Right atrium auricular region (tissue), 2 donors: Measurements from ENCODE around the gene PCDHB13. TPM values are rescaled to one million over a fixed set of nuclear protein-coding genes. Genes with fewer than 3 reads are reported as not detected.

ENCODE experiments used
- DNase-seq: peaks from one replicate; pipeline ENCODE4 v3.0.0-alpha.2; 2019; ENCODE audit warnings: low spot score
- H3K27ac ChIP-seq, 2 donors: fragments of 200-600 bp; sonication (generic); 1 replicate in 1 of 2; 2 replicates in 1 of 2; pipeline ENCODE4 v1.5.1; 2016 to 2019
- H3K27me3 ChIP-seq, 2 donors: fragments of 200-600 bp; sonication (generic); one replicate each; pipeline versions ENCODE4 v1.5.1 to v1.6.0; 2017 to 2019
- H3K36me3 ChIP-seq: fragments of 200-600 bp; sonication (generic); one replicate; pipeline ENCODE4 v1.5.1; 2016
- H3K4me1 ChIP-seq, 2 donors: fragments of 200-600 bp; sonication (generic); one replicate each; pipeline versions ENCODE4 v1.5.1 to v1.6.0; 2017 to 2019
- H3K4me3 ChIP-seq, 2 donors: fragments of 200-600 bp; sonication (generic); 1 replicate in 1 of 2; 2 replicates in 1 of 2; pipeline ENCODE4 v1.5.1; 2017 to 2019; ENCODE audit warnings: mild to moderate bottlenecking in 1 of 2, moderate library complexity in 1 of 2
- H3K9me3 ChIP-seq, 2 donors: fragments of 200-600 bp; sonication (generic); one replicate each; pipeline ENCODE4 v1.5.1; 2019
- CTCF ChIP-seq, 2 donors: fragments of 200-600 bp; sonication (generic); IDR thresholded peaks; one replicate each; pipeline ENCODE4 v1.5.1; 2019; ENCODE audit warnings: antibody characterized with exemption in 2 of 2
- total RNA-seq, 2 donors: library from RNA; depleted of rRNA; stranded (reverse); fragments of >200 nt; gene quantifications; one replicate each; pipeline ENCODE4 v1.1.0, GENCODE V29; 2016

Gene PCDHB13
- total RNA-seq, 2 donors from 2014 or later = 4.2 to 5.0 TPM

- H3K27me3 ChIP-seq = no peaks in the 10 kb centered on the region
- H3K4me3 ChIP-seq = no peak overlapping the region
- DNase-seq = no peak
- no peak overlapping the region for H3K27ac ChIP-seq
- H3K36me3 ChIP-seq = no peaks in the 10 kb centered on the region
- H3K9me3 ChIP-seq = peaks cover 60 to 100% of the 10 kb centered on the region in 2 donors
- no peak for TF ChIP-seq CTCF (IDR thresholded peaks at IDR 0.05)
- H3K4me1 ChIP-seq = no peaks in the 10 kb centered on the region
These were observed 46.9 kb downstream of the PCDHB13 start for GRCh38 chr5:141260458-141261237.

- Histone ChIP-seq H3K27ac (no peak overlapping the region), H3K36me3 (no peaks in the 10 kb centered on the region), H3K4me1 (no peaks in the 10 kb centered on the region), H3K4me3 (no peak overlapping the region), H3K27me3 (no peaks in the 10 kb centered on the region), H3K9me3 (peaks cover 57 to 100% of the 10 kb centered on the region in 2 donors)
- TF ChIP-seq CTCF (IDR thresholded peaks at IDR 0.05) = no peak
- no peak for DNase-seq
These were observed 47.5 kb downstream of the PCDHB13 start for GRCh38 chr5:141261238-141261546.

Other genes starting within 250 kb of the PCDHB13 start
- gene PCDHAC2, start 247.4 kb upstream of the PCDHB13 start, total RNA-seq = 1 to 10 TPM; 3.7 to 4.1 TPM
- not detected for gene PCDHB1, start 162.5 kb upstream of the PCDHB13 start, total RNA-seq
- 1 to 10 TPM; 1.8 to 2.2 TPM for gene PCDHB2, start 119.3 kb upstream of the PCDHB13 start, total RNA-seq
- under 1 TPM; 0.63 to 0.83 TPM for gene PCDHB3, start 113.4 kb upstream of the PCDHB13 start, total RNA-seq
- gene PCDHB4, start 92.1 kb upstream of the PCDHB13 start, total RNA-seq = 1 to 10 TPM; 1.6 to 2.6 TPM
- gene PCDHB5, start 78.7 kb upstream of the PCDHB13 start, total RNA-seq = 1 to 10 TPM; 3.8 to 4.3 TPM
- gene PCDHB6, start 63.9 kb upstream of the PCDHB13 start, total RNA-seq = under 1 TPM; 0.12 to 0.33 TPM
- 1 to 10 TPM; 1.0 to 1.4 TPM for gene PCDHB7, start 41.3 kb upstream of the PCDHB13 start, total RNA-seq
- gene PCDHB8, start 36.1 kb upstream of the PCDHB13 start, total RNA-seq = 1 to 10 TPM in 1 of 2 donors, under 1 TPM in 1; 0.90 to 1.7 TPM
- 1 to 10 TPM; 5.3 TPM for gene PCDHB16, start 31.5 kb upstream of the PCDHB13 start, total RNA-seq
- gene PCDHB9, start 26.8 kb upstream of the PCDHB13 start, total RNA-seq = 1 to 10 TPM; 1.7 to 2.5 TPM
- 1 to 10 TPM; 2.0 to 2.5 TPM for gene PCDHB10, start 21.6 kb upstream of the PCDHB13 start, total RNA-seq
- gene PCDHB11, start 14.3 kb upstream of the PCDHB13 start, total RNA-seq = 1 to 10 TPM; 1.8 to 2.4 TPM
- gene PCDHB12, start 5.2 kb upstream of the PCDHB13 start, total RNA-seq = 1 to 10 TPM; 1.8 to 2.3 TPM
- gene PCDHB14, start 9.4 kb downstream of the PCDHB13 start, total RNA-seq = 1 to 10 TPM; 4.3 to 5.1 TPM
- gene PCDHB15, start 31.5 kb downstream of the PCDHB13 start, total RNA-seq = 1 to 10 TPM; 3.2 to 5.3 TPM
- gene SLC25A2, start 90.1 kb downstream of the PCDHB13 start, total RNA-seq = not detected
- gene TAF7, start 106.9 kb downstream of the PCDHB13 start, total RNA-seq = 10 to 100 TPM; 73.9 to 82.6 TPM
- 1 to 10 TPM; 1.4 to 2.0 TPM for gene PCDHGA1, start 116.6 kb downstream of the PCDHB13 start, total RNA-seq
- 1 to 10 TPM; 7.5 to 7.7 TPM for gene PCDHGA2, start 124.8 kb downstream of the PCDHB13 start, total RNA-seq
- 1 to 10 TPM; 7.0 to 8.9 TPM for gene PCDHGA3, start 129.9 kb downstream of the PCDHB13 start, total RNA-seq
- gene PCDHGB1, start 136.2 kb downstream of the PCDHB13 start, total RNA-seq = 1 to 10 TPM; 2.4 to 3.3 TPM
- gene PCDHGA4, start 141.1 kb downstream of the PCDHB13 start, total RNA-seq = 1 to 10 TPM; 4.4 to 5.7 TPM
- 1 to 10 TPM; 5.2 to 6.7 TPM for gene PCDHGB2, start 146.1 kb downstream of the PCDHB13 start, total RNA-seq
- 1 to 10 TPM; 4.0 to 5.0 TPM for gene PCDHGA5, start 150.2 kb downstream of the PCDHB13 start, total RNA-seq
- gene PCDHGB3, start 156.3 kb downstream of the PCDHB13 start, total RNA-seq = 1 to 10 TPM; 5.4 to 7.2 TPM
- gene PCDHGA6, start 160.0 kb downstream of the PCDHB13 start, total RNA-seq = 1 to 10 TPM; 4.7 to 5.3 TPM
- gene PCDHGA7, start 168.8 kb downstream of the PCDHB13 start, total RNA-seq = 1 to 10 TPM; 4.9 to 6.1 TPM
- gene PCDHGB4, start 173.8 kb downstream of the PCDHB13 start, total RNA-seq = 1 to 10 TPM; 6.3 to 6.4 TPM
- gene PCDHGA8, start 178.7 kb downstream of the PCDHB13 start, total RNA-seq = 1 to 10 TPM; 5.0 to 5.7 TPM
- 1 to 10 TPM; 9.7 TPM for gene PCDHGB5, start 184.0 kb downstream of the PCDHB13 start, total RNA-seq
- 1 to 10 TPM; 3.7 to 5.2 TPM for gene PCDHGA9, start 188.9 kb downstream of the PCDHB13 start, total RNA-seq
- gene PCDHGB6, start 194.1 kb downstream of the PCDHB13 start, total RNA-seq = 1 to 10 TPM; 5.0 to 7.1 TPM
- gene PCDHGA10, start 199.1 kb downstream of the PCDHB13 start, total RNA-seq = 1 to 10 TPM; 3.1 to 4.8 TPM
- 10 to 100 TPM in 1 of 2 donors, 1 to 10 TPM in 1; 6.0 to 10.5 TPM for gene PCDHGB7, start 203.8 kb downstream of the PCDHB13 start, total RNA-seq
- gene PCDHGA11, start 207.1 kb downstream of the PCDHB13 start, total RNA-seq = 1 to 10 TPM; 3.0 to 4.5 TPM
- gene PCDHGA12, start 216.6 kb downstream of the PCDHB13 start, total RNA-seq = 1 to 10 TPM; 6.2 to 7.7 TPM